Neural cell (in vitro differentiated cells): ENCODE results near the gene DOK6. TPM values are rescaled to one million over a fixed set of nuclear protein-coding genes. Genes with fewer than 3 reads are reported as not detected.

Experiments used
- H2AFZ ChIP-seq: fragments of 200-600, 300-800 bp; sonication (generic), shearing (Covaris generic); 2 replicates; pipeline ENCODE4 v1.6.0; 2014; ENCODE audit warnings: low read depth, mild to moderate bottlenecking, antibody characterized with exemption, low read length, moderate library complexity
- H3F3A ChIP-seq: fragments of 200-600 bp; shearing (Covaris generic); 2 replicates; pipeline ENCODE4 v1.6.1; 2016; ENCODE audit warnings: mild to moderate bottlenecking, moderate library complexity, mixed read lengths, antibody characterized with exemption, low read length; ENCODE audit not compliant: insufficient read depth, poor library complexity, severe bottlenecking
- H3K27ac ChIP-seq: fragments of 200-600, 300-800 bp; sonication (generic), shearing (Covaris generic); 2 replicates; pipeline ENCODE4 v1.5.1; 2014; ENCODE audit warnings: mild to moderate bottlenecking, low read length, moderate library complexity
- H3K27me3 ChIP-seq: fragments of 300-800, 200-600 bp; sonication (generic), shearing (Covaris generic); 2 replicates; pipeline ENCODE4 v1.6.0; 2014; ENCODE audit warnings: mild to moderate bottlenecking, low read depth, low read length, moderate library complexity; ENCODE audit not compliant: insufficient read depth
- H3K36me3 ChIP-seq: fragments of 300-800, 200-600 bp; sonication (generic), shearing (Covaris generic); 2 replicates; pipeline ENCODE4 v1.5.1; 2014; ENCODE audit warnings: mild to moderate bottlenecking, antibody characterized with exemption, low read length, moderate library complexity; ENCODE audit not compliant: insufficient read depth
- H3K4me2 ChIP-seq: fragments of 300-800, 200-600 bp; sonication (generic), shearing (Covaris generic); 2 replicates; pipeline ENCODE4 v1.6.0; 2014; ENCODE audit warnings: mild to moderate bottlenecking, low read length
- H3K4me3 ChIP-seq: fragments of 300-800, 200-600 bp; sonication (generic), shearing (Covaris generic); 2 replicates; pipeline ENCODE4 v1.5.1; 2014; ENCODE audit warnings: mild to moderate bottlenecking, low read length, moderate library complexity
- H3K79me2 ChIP-seq: fragments of 200-600 bp; shearing (Covaris generic); replicated peaks from 2 replicates; pipeline ENCODE4 v1.6.0; 2014; ENCODE audit warnings: mild to moderate bottlenecking, low read length, moderate library complexity; ENCODE audit not compliant: insufficient read depth
- H3K9ac ChIP-seq: fragments of 300-800, 200-600 bp; sonication (generic), shearing (Covaris generic); 2 replicates; pipeline ENCODE4 v1.6.1; 2016; ENCODE audit warnings: mild to moderate bottlenecking, low read length, mixed read lengths
- H3K9me2 ChIP-seq: fragments of 200-600 bp; shearing (Covaris generic); 2 replicates; pipeline ENCODE4 v1.6.1; 2016; ENCODE audit warnings: mild to moderate bottlenecking, low read length, mixed read lengths; ENCODE audit not compliant: insufficient read depth
- H3K9me3 ChIP-seq: fragments of 200-600, 300-800 bp; sonication (generic), shearing (Covaris generic); 2 replicates; pipeline ENCODE4 v1.6.1; 2016; ENCODE audit warnings: mild to moderate bottlenecking, mixed run types, low read length, moderate library complexity, mixed read lengths
- H4K20me1 ChIP-seq: fragments of 200-600 bp; shearing (Covaris generic); 2 replicates; pipeline ENCODE4 v1.6.1; 2016; ENCODE audit warnings: mild to moderate bottlenecking, mixed run types; ENCODE audit not compliant: insufficient read depth
- EP300 ChIP-seq: fragments of 450-650 bp; conservative IDR thresholded peaks from 2 replicates; pipeline ENCODE4 v1.6.1; 2014; ENCODE audit warnings: antibody characterized with exemption, mild to moderate bottlenecking, moderate library complexity; ENCODE audit not compliant: poor library complexity, severe bottlenecking
- EZH2 ChIP-seq: fragments of 200-600, 300-800 bp; shearing (Covaris generic), sonication (generic); IDR thresholded peaks from 2 replicates; pipeline ENCODE4 v1.6.1; 2014; ENCODE audit warnings: antibody characterized with exemption, low read length, borderline replicate concordance, mild to moderate bottlenecking; ENCODE audit not compliant: insufficient read depth, poor library complexity, severe bottlenecking
- SMC3 ChIP-seq: fragments of 450-650 bp; conservative IDR thresholded peaks from 2 replicates; pipeline ENCODE4 v1.6.1; 2014; ENCODE audit warnings: antibody characterized with exemption, mild to moderate bottlenecking, moderate library complexity; ENCODE audit not compliant: poor library complexity
- TAF1 ChIP-seq: IDR thresholded peaks from 2 replicates; pipeline ENCODE4 v1.6.1; 2012; ENCODE audit warnings: low read depth
- polyA plus RNA-seq: library from polyadenylated mRNA; depleted of rRNA; stranded (reverse); fragments of >200 nt; gene quantifications from 2 replicates; pipeline ENCODE4 v1.2.3, GENCODE V29; 2014

Gene DOK6
- polyA plus RNA-seq, 1 donor from 2014 or later: 9.7 TPM

- Histone ChIP-seq H3K79me2 (no peaks in the 10 kb centered on the region), H3K4me3 (no peak overlapping the region), H3K9me3 (no peaks in the 10 kb centered on the region), H4K20me1 (no peaks in the 10 kb centered on the region), H3K36me3 (no peaks in the 10 kb centered on the region), H3K4me2 (no peak overlapping the region), H3K27me3 (no peaks in the 10 kb centered on the region), H3K9me2 (no peaks in the 10 kb centered on the region), H3F3A (no peaks in the 10 kb centered on the region), H2AFZ (no peak overlapping the region), H3K27ac (no peak overlapping the region), H3K9ac (no peak overlapping the region)
- no peak for TF ChIP-seq SMC3
- TF ChIP-seq TAF1: no peak
- no peak for TF ChIP-seq EP300
- no peak for TF ChIP-seq EZH2
Observed at GRCh38 chr18:69898241-69898861, 497.7 kb downstream of the DOK6 start.
